NCI-H524 (cell line): ENCODE results near the gene DPF1.
"Not testable (repeated sequence)": the region's sequence is repeated elsewhere in the genome, so short reads cannot be mapped to it uniquely, and the experiment has no call there.

ENCODE experiments used
- DNase-seq, 2 experiments: peaks; one replicate each; lab custom pipeline; 2025; lab: John Stamatoyannopoulos, UW

DPF1 gene

DNA sequence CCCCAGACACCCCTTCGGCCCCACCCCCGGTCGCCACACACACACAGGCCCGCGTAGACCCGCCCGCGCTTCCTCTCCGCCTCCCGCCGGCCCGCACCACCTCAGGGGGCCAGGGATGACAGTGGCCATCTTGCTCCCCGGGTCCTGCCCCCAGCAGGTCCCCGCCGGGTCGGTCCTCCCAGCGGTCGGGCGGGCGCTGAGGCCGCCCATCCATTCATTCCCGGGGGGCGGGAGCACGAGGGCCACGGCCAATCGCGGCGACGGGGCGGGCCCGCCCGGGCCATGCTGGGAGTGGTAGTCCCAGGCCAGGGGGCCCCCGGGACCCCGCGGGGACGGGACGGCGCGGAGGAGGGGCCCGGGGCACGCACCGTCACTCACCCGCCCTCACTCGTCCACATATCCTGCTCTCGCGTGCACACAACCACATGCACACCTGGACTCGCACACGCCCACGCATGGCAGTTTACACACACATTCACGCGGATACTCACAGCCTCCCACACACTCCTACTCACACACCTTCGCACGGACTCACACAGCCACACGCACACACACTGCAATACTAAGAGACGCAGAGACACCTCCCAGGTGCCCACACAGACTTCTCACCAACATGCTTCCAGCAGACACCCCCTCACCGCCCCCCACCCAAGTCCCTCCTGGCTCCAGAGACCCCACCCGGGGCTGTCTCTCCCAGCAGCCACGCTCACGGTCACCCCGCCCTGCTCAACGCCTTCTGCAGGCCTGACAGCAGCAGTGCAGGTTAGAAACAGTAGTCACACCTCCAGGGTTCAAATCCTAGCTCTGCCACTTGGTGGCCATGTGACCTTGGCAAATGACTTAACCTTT lies at the start of gene DPF1:
DPF1 (minus strand) TSS at position 209 of the 849 bp plus-strand sequence; CDS start at position 129, 80 bp downstream.
- DNase-seq, result peak; percentile 71 to 89

DNA sequence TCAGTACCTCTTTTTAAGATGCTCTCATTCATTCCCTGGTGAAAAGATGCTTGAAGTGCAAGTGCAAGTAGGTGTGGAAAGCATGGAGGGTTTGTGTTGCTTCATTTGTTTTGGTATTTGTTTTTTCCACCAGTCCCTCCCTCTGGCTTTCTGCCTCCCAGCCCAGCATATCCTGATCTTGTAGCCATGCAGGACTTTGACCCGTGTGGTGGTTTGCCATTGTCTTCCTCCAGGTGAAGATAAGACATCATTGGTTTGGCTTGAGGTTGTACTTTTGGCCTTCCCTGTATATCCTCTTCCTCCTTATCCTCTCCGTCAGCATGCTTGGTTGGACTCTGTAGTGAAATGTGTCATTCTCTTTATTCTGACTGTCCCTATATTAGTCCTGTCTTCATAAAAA lies 49.5 kb upstream of the DPF1 start:
- DNase-seq, result no peak

DNA sequence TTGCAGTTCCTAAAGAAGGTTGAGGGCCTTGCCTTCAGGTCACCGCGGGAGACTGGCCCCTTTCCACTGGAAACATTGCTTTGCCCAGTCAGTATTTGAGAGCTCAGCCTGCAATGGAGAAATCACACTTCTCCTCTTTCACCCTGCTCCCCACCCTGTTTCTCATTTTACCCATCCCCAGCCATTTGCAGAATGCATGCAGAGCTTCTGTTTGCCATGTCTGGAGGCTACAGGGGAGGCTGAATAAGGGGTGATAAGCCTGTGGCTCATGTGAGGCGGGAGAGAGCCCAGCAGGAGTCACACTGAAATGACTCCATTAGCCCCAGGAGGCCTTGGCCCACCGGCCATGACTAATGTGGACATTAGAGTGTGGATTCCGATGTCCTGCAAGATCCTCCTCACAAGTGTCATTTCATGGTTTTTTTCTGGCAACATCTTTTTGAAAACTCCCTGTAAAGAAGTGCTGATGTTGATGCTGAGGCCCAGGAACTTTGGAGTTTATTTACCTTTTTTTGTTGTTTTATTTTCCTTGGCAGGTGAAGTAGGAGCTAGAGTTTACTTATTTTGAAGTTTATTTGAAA lies 46.7 kb upstream of the DPF1 start:
- no peak for DNase-seq

DNA sequence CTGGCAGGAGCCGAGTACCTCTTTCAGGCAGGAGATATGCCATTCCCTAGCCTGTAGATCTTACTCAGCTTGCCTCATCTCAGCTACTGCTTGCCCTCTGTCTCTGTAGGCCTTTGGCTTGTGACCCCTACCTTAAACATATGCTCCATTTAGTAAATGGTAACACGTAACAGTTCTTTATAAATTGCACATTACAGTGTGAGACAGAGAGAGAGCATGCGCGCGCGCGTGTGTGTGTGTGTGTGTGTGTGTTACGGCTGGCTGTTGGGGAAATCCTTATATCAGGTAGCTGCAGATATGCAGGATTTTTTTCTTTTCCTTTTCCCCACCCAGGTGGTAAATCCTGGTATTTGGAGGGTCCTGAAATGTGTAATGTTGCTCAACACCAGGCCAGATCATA lies 44.5 kb upstream of the DPF1 start:
- DNase-seq, result no peak

DNA sequence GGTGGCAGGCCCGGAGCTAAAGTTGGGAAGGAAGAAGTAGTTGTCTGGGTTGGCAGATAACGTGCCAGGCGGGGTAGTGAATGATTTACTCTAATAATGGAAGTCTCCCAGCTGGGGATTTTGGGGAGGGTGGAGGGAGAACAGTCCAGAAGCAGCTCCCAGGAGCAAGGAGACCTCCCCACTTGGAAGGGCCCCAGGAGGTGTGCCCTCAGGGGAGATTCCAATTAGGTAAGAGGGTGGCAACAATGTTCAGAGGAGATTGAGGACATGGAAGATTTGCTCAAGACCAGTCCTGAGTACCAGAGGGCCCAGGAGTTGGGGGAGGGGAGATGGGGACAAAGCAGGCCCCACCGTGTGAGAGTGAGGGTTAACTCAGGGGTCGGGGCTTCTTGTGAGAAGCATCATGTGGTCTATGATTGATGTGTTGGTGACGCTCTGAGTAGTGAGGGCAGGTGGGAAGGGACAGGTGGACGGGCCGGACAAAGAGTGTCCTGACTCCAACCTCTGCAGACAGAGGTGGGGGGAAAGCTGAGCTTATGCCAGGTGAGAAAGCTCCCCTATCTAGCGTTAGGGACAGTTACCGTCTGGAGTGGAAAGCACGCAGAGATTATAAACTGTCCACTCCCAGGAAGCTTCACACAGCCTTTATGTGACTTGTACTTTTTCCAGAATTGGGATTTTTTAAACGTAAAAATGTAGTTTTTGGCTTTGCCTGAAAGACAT lies 43.9 kb upstream of the DPF1 start:
- no peak for DNase-seq

DNA sequence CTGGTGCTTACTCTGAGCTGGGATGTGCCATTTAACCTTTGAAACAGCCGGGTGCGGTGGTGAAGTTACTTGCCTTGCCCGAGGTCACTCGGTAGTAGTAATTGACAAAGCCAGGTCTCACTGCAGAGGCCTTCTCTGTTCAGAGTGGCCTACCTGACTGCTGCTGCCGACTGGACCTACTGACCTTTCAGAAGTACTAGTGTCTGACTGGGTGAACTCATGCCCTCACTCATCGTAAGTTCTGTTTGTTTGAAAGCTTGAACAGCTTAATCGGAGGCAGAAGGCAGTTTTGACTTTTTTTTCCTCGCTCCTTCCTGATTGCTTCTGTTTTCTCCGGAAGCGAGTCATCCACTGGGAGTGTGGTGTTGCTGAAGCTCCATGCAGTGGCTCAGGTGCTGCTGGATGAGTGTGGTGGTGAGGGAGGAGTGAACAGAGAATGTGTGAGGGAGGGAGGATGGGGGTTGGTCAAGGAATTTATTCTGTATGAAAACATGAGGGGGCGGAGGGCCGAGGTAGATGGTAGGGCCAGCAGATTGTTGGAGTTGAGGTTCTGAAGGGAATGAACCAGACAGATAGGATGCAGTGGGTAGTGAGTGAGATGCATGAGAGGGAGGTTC lies 43.1 kb upstream of the DPF1 start:
- DNase-seq, result no peak

DNA sequence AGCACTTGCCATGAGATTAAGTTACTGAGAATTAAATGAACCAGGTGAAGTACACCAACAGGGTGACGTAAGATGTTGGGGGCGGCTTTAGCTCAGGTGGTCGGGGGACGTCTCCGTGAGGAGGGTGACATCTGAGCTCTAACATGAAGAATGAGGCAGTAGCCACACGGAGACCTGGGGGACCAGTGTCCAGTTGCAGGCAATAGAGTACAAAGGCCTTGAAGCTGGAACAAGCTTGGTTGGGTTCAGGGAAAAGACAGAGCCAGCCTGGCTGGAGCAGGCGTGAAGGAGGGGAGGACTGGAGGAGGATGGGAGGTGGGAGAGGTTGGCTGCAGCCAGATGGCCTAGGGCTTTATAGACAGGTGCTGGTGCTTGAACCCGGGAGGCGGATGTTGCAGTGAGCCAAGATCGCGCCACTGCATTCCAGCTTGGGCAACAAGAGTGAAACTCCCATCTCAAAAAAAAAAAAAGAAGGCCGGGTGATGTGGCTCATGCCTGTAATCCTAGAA lies 42.0 kb upstream of the DPF1 start:
- DNase-seq, result peak; percentile 88 to 93

DNA sequence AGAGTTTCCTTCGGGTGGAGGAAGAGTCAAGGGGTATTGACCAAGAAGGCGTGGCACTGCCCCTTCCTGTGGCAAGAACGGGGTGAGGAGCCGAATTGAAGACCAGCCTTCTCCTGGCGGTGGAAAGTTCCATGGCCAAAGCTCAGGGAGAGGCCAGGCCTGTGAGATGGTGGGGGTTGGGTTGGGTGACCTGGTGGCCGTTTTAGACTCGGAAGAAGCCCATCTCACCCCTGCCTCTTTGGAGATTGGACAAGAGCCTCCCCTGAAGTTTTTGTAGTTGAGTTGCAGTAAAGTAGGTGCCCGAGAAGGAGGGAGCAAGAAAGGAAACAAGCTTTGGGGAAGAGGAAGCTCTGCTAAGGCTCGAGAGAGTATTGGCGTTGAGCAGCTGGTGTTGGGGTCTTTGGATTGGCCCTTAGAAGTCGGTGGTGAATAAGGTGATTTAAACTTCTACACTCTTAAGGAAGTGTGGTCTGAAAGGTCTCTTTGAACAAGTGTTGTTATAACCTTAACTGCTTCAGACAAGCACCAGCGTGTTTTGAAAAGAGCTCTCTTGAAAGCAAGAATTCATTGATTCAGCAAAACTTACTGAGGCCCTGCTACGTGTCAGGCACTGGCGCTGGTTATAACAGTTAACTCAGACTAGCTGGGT lies 41.3 kb upstream of the DPF1 start:
- peak in 1 of 2 experiments; percentile 51 for DNase-seq

DNA sequence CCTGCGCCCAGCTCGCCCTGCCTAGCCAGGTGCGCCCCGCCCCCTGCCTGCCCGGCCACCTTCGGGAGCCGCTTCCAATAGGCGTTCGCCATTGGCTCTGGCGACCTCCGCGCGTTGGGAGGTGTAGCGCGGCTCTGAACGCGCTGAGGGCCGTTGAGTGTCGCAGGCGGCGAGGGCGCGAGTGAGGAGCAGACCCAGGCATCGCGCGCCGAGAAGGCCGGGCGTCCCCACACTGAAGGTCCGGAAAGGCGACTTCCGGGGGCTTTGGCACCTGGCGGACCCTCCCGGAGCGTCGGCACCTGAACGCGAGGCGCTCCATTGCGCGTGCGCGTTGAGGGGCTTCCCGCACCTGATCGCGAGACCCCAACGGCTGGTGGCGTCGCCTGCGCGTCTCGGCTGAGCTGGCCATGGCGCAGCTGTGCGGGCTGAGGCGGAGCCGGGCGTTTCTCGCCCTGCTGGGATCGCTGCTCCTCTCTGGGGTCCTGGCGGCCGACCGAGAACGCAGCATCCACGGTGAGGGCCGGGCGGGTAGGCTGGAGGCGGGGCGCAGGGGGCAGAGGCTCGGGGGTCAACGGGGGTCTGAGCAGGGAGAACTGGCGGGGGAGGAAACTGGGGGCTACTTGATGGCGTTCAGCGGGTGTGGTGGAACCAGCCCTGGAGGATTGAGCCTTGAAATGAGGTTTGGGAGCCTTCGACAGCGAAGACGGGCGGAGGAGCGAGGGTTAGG lies 40.6 kb upstream of the DPF1 start, which contains the start of gene SPINT2:
SPINT2 (plus strand) TSS at position 88 of the 727 bp plus-strand sequence; CDS start at position 408, 320 bp downstream.
- DNase-seq, result peak; percentile 52 to 72

DNA sequence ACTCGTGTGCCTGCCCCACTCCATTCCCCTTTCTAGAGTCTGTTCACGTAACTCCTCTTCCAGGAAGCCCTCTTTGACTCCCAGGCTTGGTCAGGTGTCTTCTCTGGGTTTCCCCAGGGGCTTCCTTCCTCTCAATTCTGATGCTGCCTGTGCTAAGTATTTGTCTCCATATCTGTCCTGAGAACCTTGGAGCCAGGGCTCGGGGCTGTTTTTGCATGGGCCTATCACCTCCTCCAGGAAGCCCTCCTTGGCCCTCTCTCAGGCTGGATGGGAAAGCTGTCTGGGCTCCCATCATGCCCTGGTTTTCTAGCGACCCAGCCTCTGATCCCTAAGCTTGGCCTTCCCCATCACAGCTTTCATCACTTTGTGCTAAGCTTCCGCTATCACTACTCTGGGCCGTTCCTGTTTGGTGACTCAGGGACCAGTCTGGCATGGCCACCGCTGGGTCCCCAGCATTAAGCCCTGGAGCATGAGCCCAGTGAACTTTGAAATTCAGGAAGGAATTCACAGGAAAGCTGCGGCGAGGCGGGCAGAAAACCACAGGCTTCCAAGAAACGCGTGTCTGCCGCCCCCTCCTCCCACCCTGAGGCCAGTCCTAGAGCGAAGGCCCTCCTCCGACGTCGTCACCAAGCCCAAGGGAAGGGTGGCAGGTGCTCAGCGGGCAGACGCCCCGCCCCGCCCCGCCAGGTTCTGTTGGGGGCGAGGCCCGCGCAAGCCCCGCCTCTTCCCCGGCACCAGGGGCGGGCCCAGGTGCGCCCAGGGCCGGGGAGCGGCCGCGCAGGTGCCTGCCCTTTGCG lies 39.9 kb upstream of the DPF1 start:
- DNase-seq, result peak; percentile 52 to 72

DNA sequence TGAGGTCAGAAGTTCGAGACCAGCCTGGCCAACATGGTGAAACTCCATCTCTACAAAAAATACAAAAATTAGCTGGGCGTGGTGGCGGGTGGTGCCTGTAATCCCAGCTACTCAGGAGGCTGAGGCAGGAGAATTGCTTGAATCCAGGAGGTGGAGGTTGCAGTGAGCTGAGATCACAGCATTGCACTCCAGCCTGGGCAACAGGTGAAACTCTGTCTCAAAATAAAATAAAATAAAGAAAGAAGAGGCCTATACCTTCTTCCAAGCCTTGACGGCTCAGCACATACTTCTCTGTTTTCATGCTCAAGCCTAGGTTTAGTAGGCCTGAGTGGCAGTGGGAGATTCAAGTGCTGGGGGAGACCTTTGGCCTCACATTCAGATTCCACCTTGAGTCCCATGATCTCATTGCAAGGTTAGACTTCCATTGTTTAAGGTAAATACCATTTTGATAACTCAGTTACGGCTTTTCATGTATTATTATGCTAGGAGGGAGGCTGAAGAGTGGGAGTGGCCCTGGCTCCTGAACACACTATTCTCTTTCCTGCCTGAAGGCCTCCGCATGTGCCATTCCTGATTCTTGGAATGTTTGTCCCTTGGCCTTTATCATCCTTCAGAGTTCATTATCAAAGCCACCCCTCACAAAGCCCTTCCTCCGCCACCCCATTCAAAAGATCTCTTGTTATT lies 38.7 kb upstream of the DPF1 start:
- no peak for DNase-seq

DNA sequence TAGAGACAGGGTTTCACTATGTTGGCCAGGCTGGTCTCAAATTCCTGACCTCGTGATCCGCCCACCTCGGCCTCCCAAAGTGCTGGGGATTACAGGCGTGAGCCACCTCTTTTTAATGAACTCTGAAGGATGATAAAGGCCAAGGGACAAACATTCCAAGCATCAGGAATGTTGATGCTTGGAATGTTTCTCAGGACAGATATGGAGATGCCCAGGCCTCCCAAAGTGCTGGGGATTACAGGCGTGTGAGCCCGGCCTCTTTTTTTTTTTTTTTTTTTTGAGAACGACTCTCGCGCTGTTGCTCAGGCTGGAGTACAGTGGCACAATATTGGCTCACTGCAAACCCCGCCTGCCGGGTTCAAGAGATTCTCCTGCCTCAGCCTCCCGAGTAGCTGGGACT lies 37.9 kb upstream of the DPF1 start:
- DNase-seq, result not testable (repeated sequence)

DNA sequence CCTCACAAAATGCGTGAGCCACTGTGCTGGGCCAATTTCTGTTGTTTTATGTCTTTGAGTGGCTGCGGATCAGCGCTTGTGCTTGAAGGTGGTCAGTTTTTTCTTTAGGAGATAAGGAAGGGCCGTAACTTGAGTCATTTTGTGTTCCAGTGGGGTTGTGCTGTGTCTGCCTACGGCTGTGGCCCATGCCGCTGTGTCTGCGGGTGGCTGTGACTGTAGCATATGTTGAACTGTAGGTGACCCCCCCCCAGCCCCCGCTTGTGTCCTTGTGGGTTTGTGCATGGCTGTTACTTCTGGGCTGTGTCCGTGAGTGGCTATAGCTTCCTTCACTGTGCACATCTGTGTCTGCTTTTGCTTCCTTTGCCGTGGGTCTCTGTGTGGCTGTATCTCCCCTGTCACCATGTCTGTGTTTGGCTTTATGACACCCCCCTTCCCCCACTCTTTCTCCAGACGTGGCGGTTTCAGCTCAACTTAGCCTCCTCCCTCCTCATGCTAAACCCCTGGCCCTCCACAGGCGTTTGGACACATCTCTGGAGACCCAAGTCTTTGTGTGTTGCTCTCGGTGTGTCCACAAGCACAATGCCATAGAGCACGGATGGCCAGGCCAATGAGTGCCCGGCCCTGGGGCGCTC lies 31.5 kb upstream of the DPF1 start:
- DNase-seq, result peak; percentile 60 to 69

DNA sequence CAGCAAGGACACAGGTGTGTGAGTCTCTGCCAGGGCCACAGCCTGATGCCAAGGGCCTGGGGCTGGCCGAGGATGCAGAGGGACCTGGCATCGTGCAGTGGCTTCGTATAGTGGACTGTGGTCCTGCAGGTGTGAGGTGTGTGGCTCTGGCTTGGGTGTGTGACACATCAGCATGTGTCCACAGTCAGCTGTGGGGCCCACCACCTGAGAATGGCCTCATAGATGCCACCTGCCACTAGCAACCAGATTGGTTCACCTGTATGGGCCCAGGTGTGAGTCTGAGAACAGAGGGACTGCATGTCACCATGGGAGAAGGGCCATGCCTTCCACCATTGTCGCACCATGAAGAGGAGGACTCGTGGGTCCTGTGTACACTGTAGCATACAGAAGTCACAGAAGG lies 29.8 kb upstream of the DPF1 start:
- no peak for DNase-seq

DNA sequence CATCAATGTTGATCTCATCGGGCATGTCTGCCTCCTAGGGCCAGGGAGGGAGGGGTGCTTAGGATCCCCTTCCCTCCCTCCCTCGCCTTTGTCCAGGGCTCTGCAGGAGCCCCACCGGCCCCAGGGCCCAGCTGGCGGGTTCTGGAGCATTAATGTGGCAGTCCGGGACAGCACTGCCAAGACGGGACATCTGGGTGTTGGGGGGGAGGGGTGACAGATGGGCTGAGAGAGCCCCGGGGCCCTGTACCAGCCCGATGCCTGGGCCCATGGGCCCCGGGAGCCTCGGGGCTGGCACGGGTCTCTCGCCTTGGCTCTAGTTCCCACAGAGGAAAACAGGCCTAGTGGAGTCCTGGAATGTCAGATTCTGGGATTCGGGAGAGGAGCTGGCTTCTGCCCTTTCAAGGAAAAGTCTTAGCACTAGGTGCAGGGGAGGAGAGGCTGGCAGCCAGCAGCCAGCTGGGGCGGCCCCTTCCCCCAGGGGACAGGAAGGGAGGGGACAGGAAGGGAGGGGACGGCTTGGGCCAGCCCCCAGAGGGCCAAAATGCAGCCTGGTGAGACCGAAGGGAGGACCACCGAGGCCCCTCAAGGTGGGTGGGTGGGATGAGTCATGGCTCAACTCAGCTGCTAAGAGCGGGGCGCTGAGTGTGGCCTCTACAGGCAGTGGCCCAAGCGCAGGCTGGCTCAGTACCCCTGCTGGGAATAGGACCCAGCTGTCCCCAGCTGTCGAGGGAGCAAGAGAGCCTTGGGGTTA lies 29.1 kb upstream of the DPF1 start:
- peak; percentile 93 to 96 for DNase-seq

DNA sequence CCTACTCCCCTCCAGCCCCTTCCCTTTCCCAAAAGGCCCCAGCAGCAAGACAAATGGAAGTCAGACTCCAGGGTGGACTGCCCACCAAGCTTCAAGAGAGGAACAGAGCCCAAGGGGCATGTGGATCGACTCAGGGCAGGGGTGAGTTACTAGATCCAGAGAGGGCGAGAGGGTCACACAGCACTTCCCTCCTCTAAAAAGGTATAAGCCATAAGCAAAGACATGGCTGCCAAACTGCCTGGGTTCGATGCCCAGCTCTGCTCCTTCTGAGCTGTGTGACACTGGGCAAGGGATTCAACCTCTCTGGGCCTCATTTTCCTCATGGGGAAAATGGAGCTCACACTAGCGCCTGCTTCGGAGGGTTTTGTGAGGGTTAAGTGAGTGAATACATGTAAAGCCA lies 28.4 kb upstream of the DPF1 start:
- no peak for DNase-seq

DNA sequence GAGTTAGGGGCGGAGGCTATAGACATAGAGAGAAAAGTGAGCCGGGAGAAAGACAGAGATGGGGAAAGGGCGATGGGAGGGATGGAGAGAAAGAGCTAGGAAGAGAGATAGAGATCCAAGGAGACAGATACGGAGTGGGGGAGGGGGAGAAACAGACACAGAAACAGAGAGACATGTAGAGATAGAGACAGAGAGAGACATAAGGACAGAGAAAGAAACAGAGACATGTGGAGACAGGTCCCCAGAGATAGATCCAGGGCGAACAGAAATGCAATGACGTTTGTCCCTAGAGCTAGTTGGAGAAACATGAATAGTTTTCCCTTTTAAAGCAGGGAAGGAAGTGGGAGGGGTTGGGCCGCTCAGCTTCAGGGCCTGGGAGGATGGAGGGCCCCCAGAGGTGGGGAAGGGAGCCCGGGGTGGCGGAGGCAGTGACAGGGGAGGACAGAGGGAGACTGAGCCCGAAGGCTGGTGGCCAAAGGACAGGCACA lies 27.6 kb upstream of the DPF1 start:
- DNase-seq, result peak in 1 of 2 experiments; percentile 52
